ENCODE data around the gene GPD1L.

- TF ChIP-seq CTCF (IDR thresholded peaks at IDR 0.05) = no peak
- no peak for TF ChIP-seq POLR2AphosphoS5 (IDR thresholded peaks at IDR 0.05)
- no peak for TF ChIP-seq POLR2A (IDR thresholded peaks at IDR 0.05)
Measured at GRCh38 chr3:32078864-32079263, 27.6 kb upstream of the GPD1L start.
